Lower leg skin (tissue), 3 donors: Measurements from ENCODE around the gene LCT.

Experiments used
- POLR2A ChIP-seq, 2 donors: fragments of 450-650 bp; IDR thresholded peaks; one replicate each; pipeline ENCODE4 v1.6.1; 2016 to 2017; ENCODE audit warnings: antibody characterized with exemption in 2 of 2, mild to moderate bottlenecking in 1 of 2, moderate library complexity in 1 of 2
- TF ChIP-seq, protein P1 (sequence below), 3 donors: fragments of 450-650 bp; IDR thresholded peaks; one replicate each; pipeline ENCODE4 v1.5.1; 2016; ENCODE audit warnings: antibody characterized with exemption in 3 of 3, mild to moderate bottlenecking in 3 of 3, moderate library complexity in 2 of 3

DNA sequence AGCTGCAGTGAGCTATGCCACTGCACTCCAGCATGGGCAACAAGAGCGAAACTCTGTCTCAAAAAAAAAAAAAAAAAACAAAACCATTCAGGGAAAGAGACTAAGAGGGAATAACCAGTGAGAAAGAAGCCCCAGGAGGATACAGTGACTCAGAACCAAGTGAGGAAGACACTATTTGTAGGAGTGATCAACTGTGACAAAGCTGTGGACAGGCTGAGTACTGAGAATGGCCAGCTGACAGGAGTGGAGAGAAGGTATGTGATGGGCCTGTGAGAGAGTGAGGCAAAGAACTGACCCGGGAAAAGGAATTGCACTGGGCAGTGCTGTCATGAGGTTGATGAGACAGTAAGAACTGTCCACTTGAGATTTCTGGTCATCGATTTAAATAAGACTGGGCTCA lies 6.7 kb upstream of the LCT start:
- TF ChIP-seq, protein P1, sequence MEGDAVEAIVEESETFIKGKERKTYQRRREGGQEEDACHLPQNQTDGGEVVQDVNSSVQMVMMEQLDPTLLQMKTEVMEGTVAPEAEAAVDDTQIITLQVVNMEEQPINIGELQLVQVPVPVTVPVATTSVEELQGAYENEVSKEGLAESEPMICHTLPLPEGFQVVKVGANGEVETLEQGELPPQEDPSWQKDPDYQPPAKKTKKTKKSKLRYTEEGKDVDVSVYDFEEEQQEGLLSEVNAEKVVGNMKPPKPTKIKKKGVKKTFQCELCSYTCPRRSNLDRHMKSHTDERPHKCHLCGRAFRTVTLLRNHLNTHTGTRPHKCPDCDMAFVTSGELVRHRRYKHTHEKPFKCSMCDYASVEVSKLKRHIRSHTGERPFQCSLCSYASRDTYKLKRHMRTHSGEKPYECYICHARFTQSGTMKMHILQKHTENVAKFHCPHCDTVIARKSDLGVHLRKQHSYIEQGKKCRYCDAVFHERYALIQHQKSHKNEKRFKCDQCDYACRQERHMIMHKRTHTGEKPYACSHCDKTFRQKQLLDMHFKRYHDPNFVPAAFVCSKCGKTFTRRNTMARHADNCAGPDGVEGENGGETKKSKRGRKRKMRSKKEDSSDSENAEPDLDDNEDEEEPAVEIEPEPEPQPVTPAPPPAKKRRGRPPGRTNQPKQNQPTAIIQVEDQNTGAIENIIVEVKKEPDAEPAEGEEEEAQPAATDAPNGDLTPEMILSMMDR (IDR thresholded peaks at IDR 0.05): no peak
- no peak for TF ChIP-seq POLR2A (IDR thresholded peaks at IDR 0.05)
